ENCODE results near the gene GON7.
"Not testable (repeated sequence)": the region's sequence is repeated elsewhere in the genome, so short reads cannot be mapped to it uniquely, and the experiment has no call there.

DNA sequence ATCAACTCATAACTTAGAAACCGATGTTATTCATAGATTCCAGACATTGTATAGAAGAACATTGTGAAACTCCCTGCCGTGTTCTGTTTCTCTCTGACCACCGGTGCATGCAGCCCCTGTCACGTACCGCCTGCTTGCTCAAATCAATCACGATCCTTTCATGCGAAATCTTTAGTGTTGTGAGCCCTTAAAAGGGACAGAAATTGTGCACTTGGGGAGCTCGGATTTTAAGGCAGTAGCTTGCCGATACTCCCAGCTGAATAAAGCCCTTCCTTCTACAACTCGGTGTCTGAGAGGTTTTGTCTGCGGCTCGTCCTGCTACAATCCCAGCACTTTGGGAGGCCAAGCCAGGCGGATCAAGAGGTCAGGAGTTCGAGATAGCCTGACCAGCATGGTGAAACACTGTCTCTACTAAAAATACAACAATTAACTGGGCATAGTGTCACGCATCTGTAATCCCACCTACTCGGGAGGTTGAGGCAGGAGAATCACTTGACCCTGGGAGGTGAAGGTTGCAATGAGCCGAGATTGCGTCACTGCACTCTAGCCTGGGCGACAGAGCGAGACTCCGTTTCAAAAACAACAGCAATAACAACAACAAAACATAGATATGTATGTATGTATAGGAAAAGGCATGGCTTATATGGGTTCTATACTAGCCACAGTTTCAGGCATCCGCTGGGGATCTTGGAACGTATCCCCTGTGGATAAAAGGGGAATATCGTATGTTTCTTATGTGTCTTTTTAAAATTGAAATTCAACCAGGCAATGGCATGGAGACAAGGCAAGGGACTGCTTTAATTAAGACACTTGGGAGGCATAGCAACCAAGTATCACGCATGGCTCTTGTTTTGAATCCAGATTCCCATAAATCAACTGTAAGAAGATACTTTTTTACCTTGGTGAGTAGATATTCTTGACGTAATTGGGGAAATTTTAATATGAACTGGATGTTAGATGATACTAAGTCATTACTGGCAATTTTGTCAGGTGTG lies 41.3 kb downstream of the GON7 start:
- TF ChIP-seq, protein P1, sequence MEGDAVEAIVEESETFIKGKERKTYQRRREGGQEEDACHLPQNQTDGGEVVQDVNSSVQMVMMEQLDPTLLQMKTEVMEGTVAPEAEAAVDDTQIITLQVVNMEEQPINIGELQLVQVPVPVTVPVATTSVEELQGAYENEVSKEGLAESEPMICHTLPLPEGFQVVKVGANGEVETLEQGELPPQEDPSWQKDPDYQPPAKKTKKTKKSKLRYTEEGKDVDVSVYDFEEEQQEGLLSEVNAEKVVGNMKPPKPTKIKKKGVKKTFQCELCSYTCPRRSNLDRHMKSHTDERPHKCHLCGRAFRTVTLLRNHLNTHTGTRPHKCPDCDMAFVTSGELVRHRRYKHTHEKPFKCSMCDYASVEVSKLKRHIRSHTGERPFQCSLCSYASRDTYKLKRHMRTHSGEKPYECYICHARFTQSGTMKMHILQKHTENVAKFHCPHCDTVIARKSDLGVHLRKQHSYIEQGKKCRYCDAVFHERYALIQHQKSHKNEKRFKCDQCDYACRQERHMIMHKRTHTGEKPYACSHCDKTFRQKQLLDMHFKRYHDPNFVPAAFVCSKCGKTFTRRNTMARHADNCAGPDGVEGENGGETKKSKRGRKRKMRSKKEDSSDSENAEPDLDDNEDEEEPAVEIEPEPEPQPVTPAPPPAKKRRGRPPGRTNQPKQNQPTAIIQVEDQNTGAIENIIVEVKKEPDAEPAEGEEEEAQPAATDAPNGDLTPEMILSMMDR (IDR thresholded peaks at IDR 0.05), result not testable (repeated sequence)
- TF ChIP-seq POLR2A (IDR thresholded peaks at IDR 0.05), result not testable (repeated sequence)
